ENCODE measurements around the gene ZNF385A.
"Not testable (repeated sequence)": the region's sequence is repeated elsewhere in the genome, so short reads cannot be mapped to it uniquely, and the experiment has no call there.

The ZNF385A gene

GRCh38 chr12:54372113-54372806, 12.3 kb downstream of the ZNF385A start:
- no peak for FAIRE-seq

GRCh38 chr12:54371328-54372112, 13.0 kb downstream of the ZNF385A start:
- FAIRE-seq: no peak

- no peak for FAIRE-seq
Measured at GRCh38 chr12:54370171-54370730, 14.3 kb downstream of the ZNF385A start.

GRCh38 chr12:54369597-54370131, 14.9 kb downstream of the ZNF385A start:
- no peak for FAIRE-seq

- FAIRE-seq: peak; percentile 54
Measured at GRCh38 chr12:54368709-54369596, 15.6 kb downstream of the ZNF385A start.

- FAIRE-seq: no peak
Measured at GRCh38 chr12:54368025-54368708, 16.4 kb downstream of the ZNF385A start.

- FAIRE-seq: no peak
Measured at GRCh38 chr12:54364413-54364812, 20.1 kb downstream of the ZNF385A start, which contains the start of gene GPR84. Gene GPR84, minus strand, starts transcription at chr12:54364486. Its CDS starts 635 bp downstream, at chr12:54363851.

- no peak for FAIRE-seq
Measured at GRCh38 chr12:54363618-54364017, 20.9 kb downstream of the ZNF385A start.

- no peak for FAIRE-seq
Measured at GRCh38 chr12:54363047-54363446, 21.5 kb downstream of the ZNF385A start.

- no peak for FAIRE-seq
Measured at GRCh38 chr12:54360717-54361456, 23.6 kb downstream of the ZNF385A start.

GRCh38 chr12:54359762-54360351, 24.7 kb downstream of the ZNF385A start:
- FAIRE-seq: no peak

- no peak for FAIRE-seq
Measured at GRCh38 chr12:54358945-54359761, 25.4 kb downstream of the ZNF385A start.

GRCh38 chr12:54358191-54358944, 26.2 kb downstream of the ZNF385A start:
- FAIRE-seq: no peak

GRCh38 chr12:54357506-54358190, 26.9 kb downstream of the ZNF385A start:
- FAIRE-seq: no peak

- no peak for FAIRE-seq
Measured at GRCh38 chr12:54356951-54357356, 27.6 kb downstream of the ZNF385A start.

- no peak for FAIRE-seq
Measured at GRCh38 chr12:54356228-54356627, 28.3 kb downstream of the ZNF385A start.

- FAIRE-seq: no peak
Measured at GRCh38 chr12:54355104-54355815, 29.3 kb downstream of the ZNF385A start.

GRCh38 chr12:54354271-54354670, 30.3 kb downstream of the ZNF385A start:
- not testable (repeated sequence) for FAIRE-seq

Measured in endometrium (tissue), 2 donors.